Stimulated activated CD4-positive, alpha-beta T cell treated with anti-CD3 and anti-CD28 coated beads, TNF-alpha, amount 100 ng/mL, for 4 hours (primary cell): ENCODE results near the gene SGIP1.
"Not testable (repeated sequence)": the region's sequence is repeated elsewhere in the genome, so short reads cannot be mapped to it uniquely, and the experiment has no call there.

Source experiments
- DNase-seq, 3 experiments: peaks; one replicate each; pipeline ENCODE4 v3.0.0-alpha.2; 2020; ENCODE audit warnings: low read depth in 3 of 3

Gene SGIP1

DNA sequence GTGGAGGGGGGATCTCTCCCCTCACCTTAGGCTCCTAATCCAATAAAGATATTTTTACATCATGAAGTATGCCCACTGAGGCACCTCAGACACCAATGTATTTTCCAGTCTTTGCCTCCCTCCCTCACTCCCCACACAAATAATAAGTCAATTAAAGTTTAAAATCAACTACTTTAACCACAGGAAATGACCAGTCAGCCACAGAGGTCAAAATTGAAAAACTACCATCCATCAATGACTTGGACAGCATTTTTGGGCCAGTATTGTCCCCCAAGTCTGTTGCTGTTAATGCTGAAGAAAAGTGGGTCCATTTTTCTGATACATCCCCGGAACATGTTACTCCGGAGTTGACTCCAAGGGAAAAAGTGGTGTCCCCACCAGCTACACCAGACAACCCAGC, 147.7 kb downstream of the SGIP1 start:
- DNase-seq, result no peak

- DNase-seq, result no peak
Observed at GRCh38 chr1:66682106-66682505, 148.2 kb downstream of the SGIP1 start.

DNA sequence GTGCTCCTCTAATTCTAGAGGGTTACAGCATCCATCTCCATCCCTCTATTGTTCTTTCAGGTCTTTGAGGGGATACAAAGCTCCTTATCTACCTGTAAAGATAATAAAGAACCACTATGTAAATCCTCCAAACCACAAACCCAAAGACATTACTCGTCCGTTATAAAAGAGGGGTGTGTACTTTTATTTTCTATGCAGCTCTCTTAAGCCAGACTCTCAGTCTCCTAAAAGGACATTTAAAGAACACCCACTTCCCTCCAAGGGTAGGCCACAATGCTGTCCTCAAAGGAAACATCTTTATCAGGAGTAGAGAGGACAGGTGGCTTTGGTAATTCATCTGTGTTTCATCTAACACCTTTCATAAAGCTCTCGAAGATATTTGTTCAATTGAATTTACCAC, 150.4 kb downstream of the SGIP1 start:
- no peak for DNase-seq

DNA sequence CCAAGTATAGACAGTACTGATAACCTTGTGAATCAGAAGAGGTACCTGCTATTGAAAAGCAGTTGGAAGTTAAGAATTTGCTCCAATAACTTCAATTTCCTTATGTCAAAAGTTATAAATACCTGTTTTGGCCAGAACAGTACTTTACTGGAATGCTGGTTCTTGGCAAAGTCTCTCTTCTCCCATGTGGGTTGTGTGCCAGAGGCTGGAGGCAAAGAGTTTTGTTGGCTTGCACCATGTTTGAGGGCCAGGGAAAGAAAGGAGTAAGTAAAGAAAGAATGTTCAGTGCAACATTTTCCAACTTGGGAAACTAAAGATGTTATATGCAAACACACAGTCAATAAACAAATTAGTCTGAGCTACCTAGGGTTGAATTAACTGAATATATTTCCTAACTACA, 151.3 kb downstream of the SGIP1 start:
- DNase-seq, result no peak

DNA sequence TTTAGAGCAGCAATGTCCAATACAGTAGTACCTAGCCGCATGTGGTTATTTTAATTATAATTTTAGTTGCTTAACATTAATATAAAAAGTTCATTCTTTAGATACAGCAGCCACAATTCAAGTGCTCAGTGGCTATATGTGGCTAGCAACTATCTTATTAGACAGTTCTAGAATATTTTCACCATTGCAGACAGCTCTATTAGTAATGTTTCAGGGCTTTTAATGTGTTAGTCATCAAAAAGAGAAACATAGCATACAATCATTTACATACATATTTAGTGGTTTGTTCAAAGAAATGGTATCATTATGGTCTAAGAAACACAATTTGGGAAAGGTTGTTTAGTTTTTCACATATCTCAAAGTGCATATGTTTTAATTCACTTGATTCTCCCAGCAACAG, 151.7 kb downstream of the SGIP1 start:
- DNase-seq, result no peak

DNA sequence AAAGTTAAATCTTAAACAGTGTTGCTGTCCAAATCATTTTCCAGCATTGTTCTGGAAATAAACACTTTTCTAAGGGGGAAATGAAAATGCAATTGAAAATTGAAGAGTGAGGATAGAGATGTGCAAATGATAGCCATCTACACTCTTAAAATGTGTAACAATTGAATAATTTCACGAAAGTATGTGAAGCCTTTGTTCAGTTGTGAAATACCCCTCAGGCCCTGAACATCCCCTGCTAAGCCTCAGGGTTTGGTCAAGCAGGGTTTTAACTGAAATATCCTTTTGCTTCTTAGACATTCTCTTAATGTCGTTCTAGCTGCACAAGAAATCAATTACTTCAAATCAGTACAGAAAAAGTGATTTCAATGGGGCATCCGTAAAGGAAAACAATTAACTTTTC, 152.5 kb downstream of the SGIP1 start:
- DNase-seq, result no peak

- DNase-seq, result no peak
Observed at GRCh38 chr1:66687358-66687757, 153.4 kb downstream of the SGIP1 start.

GRCh38 chr1:66690666-66691381, 156.9 kb downstream of the SGIP1 start:
- DNase-seq, result no peak

GRCh38 chr1:66692681-66693080, 158.7 kb downstream of the SGIP1 start:
- DNase-seq, result no peak

DNA sequence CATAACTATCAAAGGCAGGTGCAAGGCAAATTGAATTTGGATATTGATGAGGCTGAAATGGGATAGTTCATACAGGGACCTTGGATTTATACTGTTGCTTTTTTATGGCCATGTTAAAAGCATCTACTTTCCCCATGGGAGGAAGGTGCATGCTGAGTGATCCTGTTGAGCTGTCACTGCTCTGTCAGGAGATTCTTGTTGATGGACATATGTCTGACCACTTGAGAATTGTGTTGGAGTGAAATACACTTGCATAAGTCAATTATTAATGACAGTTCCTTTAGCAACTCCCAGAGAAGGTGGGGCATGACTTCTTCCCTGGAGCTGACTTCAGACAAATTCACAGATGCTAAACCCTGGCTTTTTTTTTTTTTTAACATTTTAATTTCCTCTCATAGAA, 159.9 kb downstream of the SGIP1 start:
- DNase-seq, result no peak

- DNase-seq, result no peak
Observed at GRCh38 chr1:66695116-66695515, 161.2 kb downstream of the SGIP1 start.

- DNase-seq, result no peak
Observed at GRCh38 chr1:66696771-66697170, 162.8 kb downstream of the SGIP1 start.

- DNase-seq, result no peak
Observed at GRCh38 chr1:66699213-66699612, 165.3 kb downstream of the SGIP1 start.

DNA sequence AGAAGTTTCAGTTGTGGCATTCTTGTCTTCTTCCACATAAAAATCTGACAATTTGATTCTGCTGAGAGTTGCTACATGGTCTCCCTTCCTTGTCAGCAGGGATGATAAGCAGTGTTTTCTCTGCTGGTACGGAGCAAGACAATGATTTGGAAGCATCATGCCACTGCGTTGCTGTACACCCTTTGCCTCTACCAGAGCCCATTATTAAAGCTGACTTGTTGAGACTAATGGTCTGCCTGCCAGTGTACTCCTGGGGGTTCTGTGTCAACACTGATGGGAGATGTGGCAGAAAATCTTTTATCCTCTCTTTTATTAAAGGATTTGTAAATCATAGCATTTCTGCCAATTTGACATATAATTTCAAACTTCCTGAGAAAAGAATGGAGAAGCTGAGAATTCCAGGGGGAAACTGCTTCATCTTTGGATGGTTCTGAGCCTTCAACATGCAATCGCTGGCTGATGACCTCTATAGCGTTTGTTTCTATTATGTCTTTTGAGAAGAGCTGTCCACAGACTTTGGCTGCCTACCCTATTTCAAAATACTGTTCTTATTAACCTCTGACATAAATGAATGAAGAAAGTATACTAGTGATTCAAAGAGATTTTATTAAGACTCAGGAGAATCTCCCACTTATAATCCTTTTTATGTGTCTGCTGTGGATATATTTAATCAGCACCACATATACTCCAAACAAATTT, 170.4 kb downstream of the SGIP1 start:
- no peak for DNase-seq

GRCh38 chr1:66705110-66705509, 171.2 kb downstream of the SGIP1 start:
- no peak for DNase-seq

GRCh38 chr1:66711420-66711819, 177.5 kb downstream of the SGIP1 start:
- no peak for DNase-seq

GRCh38 chr1:66712839-66713238, 178.9 kb downstream of the SGIP1 start:
- no peak for DNase-seq

GRCh38 chr1:66723985-66724384, 190.0 kb downstream of the SGIP1 start:
- no peak for DNase-seq

DNA sequence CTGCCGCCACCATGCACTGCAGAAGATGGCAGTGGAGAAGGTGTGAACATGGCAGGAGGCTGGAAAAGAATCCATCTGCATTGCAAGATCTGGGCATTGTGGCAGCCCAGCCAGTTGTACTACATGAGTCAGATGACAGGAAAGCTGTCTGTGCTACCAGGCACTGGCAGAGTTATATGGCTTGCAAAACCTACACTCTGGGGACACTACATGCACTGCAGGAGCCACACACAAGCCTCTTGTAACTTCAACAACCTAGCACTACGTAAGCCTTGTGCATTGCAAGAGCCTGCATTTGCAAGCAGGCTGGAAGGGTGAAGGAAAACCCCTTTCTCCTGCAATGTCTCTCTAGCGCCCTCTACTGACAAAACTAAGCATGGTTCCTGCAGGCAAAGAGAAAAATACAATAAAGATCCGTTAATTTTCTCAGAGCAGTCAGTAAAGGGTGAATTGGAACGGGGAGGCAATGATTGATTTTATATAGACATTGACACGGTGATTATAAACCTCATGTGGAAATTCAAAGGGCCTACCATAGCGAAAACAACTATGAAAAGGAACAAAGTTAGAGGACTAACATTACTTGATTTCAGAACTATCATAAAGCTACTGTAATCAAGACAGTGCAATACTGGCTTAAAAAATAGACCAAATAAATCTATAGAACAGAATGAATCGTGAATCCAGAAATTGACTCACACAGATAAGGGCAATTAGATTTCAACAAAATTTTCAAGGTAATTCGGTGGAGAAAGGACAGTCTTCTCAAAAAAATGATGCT, 192.1 kb downstream of the SGIP1 start:
- DNase-seq, result peak; percentile 1 to 14 (median 9)

DNA sequence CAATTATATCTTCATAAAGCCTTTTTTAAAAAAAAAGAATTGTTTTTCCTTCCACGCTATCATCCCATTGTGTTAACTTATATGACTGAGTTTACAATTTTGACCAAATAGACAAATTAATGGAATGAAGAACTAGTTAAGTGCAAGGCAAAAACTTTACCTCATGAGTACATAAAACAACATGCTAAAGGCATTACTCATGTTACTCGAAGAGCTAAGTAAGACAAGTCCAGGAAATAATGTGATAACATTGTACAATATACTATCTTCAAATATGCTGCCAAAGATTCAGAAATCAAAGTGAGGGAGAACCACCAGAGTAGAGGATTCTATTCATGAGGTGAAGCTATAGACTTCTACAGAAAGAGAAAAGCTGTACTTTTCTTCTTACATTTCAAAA, 194.1 kb downstream of the SGIP1 start:
- DNase-seq, result no peak

GRCh38 chr1:66728716-66729115, 194.8 kb downstream of the SGIP1 start:
- DNase-seq, result not testable (repeated sequence)

GRCh38 chr1:66729119-66729518, 195.2 kb downstream of the SGIP1 start:
- no peak for DNase-seq

DNA sequence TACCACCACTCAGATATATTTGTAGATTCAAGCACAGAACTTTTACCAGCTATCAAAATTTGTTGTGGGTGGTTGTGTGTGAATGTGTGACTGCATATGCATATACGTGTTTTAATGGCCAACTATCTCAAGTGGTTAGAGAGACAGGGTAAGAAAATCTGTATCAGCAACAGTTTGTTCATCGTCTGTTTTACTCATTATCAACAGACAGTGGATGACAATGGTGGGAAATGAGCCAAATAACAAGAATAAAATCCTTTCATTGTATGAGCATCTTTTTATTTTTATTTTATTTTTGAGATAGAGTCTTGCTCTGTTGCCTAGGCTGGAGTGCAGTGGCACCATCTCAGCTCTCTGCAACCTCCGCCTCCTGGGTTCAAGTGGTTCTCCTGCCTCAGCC, 195.6 kb downstream of the SGIP1 start:
- DNase-seq, result no peak
